Kidney (tissue), 14 donors: ENCODE results near the gene CA5A. TPM values are rescaled to one million over a fixed set of nuclear protein-coding genes. Genes with fewer than 3 reads are reported as not detected.

ENCODE experiments used
- DNase-seq, 5 donors: peaks; one replicate each; pipeline ENCODE4 v3.0.0-alpha.2; 2013 to 2020
- FAIRE-seq: peaks from 2 replicates; lab custom pipeline; 2012; peaks lifted over from hg19 to GRCh38; lab: Jason Lieb, UNC
- H3K27ac ChIP-seq, 2 donors: one replicate each; pipeline ENCODE4 v1.7.0; 2013; ENCODE audit warnings: low read depth in 2 of 2, low read length in 2 of 2, inconsistent platforms in 1 of 2
- H3K27me3 ChIP-seq: one replicate; pipeline ENCODE4 v1.7.1; 2013; ENCODE audit warnings: low read length, inconsistent platforms; ENCODE audit not compliant: control insufficient read depth, insufficient read depth
- H3K36me3 ChIP-seq, 3 donors: one replicate each; pipeline versions ENCODE4 v1.7.0 to v1.7.1; 2013; ENCODE audit warnings: low read length in 3 of 3, control low read depth in 1 of 3, inconsistent platforms in 1 of 3; ENCODE audit not compliant: insufficient read depth in 3 of 3, control insufficient read depth in 2 of 3
- H3K4me1 ChIP-seq, 3 donors: one replicate each; pipeline versions ENCODE4 v1.7.0 to v1.7.1; 2013; ENCODE audit warnings: low read length in 3 of 3, inconsistent platforms in 1 of 3, low read depth in 1 of 3; ENCODE audit not compliant: control insufficient read depth in 2 of 3, insufficient read depth in 2 of 3
- H3K4me3 ChIP-seq, 3 donors: one replicate each; pipeline versions ENCODE4 v1.7.0 to v1.8.1; 2013; ENCODE audit warnings: low read length in 3 of 3, control low read depth in 1 of 3, inconsistent platforms in 1 of 3
- H3K9ac ChIP-seq, 3 donors: one replicate each; pipeline versions ENCODE4 v1.7.0 to v1.7.1; 2013; ENCODE audit warnings: low read length in 3 of 3, control low read depth in 1 of 3, inconsistent platforms in 1 of 3
- H3K9me3 ChIP-seq, 3 donors: one replicate each; pipeline versions ENCODE4 v1.7.0 to v1.7.1; 2013; ENCODE audit warnings: low read length in 3 of 3, control low read depth in 1 of 3, inconsistent platforms in 1 of 3; ENCODE audit not compliant: control insufficient read depth in 2 of 3, insufficient read depth in 1 of 3
- CTCF ChIP-seq: IDR thresholded peaks from 3 replicates; pipeline ENCODE4 v1.5.1; 2012; ENCODE audit warnings: mild to moderate bottlenecking, moderate library complexity, borderline replicate concordance; ENCODE audit not compliant: insufficient read depth; ENCODE audit errors: extremely low read depth
- intact Hi-C: fragments of 100-400 bp; cut with DNase I; formaldehyde crosslinking; loops from one replicate; pipeline ENCODE4 v1.11.1; 2022
- polyA plus RNA-seq: library from polyadenylated mRNA; stranded (reverse); fragments of 350-450 nt; fragmentation: Illumina TruSeq; extraction: RNeasy Lipid Tissue Mini Kit (QIAGEN cat#74804); gene quantifications from one replicate; pipeline ENCODE4 v1.2.3, GENCODE V29; 2014; ENCODE audit warnings: low read depth, low replicate concordance; ENCODE audit not compliant: insufficient read depth
- total RNA-seq: library from RNA; stranded (reverse); fragmentation: NEBNext Ultra II Directional; extraction: Animal tissue kit (Norgen Biotek cat#: 25700); gene quantifications from one replicate; pipeline ENCODE4 v1.2.1, GENCODE V29; 2021
- donor health status: control.
- donor health status: control.
- donor health status: control.
- donor health status: control.
- donor health status: control.
- donor health status: DM: yes; HTN: yes; CAD: no.
- donor health status: Normal renal cell carcinoma (clear cell type).

The CA5A gene
- total and polyA plus RNA-seq, 2 donors from 2014 or later, result not detected

DNA sequence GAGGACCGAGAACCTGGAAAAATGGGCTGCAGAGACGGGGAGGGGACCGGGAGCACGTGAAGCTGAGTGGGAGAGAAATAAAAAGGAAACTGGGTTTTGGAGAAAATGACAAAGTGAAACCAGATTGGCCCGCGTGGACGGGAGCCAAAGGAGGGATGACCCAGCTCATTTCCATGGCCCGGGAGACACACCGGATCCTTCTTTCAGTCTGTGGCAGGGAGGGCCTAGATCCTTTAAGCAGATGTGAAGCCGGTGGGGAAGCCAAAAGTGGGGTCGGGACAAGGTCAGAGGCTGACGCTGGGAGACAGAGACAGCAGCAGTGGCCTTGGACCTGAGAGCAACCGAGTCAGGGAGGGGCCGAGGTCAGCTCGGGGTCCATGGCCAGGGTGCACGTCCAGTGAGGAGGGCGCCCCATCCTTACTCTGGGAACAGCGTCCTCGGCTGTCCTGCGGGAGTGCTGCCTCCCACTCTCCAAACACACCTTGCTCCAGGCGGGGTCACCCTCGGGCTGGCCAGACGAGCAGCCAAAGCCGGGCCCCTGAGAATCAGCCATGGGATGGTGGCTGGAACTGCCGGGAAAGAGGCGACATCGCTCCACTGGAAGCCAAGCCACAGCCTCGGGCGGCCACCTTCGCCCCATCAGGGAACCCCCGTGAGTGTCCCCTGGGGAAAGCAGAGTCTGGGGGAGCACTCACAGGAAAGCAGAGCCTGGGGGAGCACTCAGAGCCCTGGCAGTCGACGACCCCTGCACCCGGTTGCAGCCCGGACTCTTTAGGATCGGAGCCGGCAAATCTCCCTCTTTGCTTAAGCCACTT, 17.3 kb downstream of the CA5A start:
- H3K4me1 ChIP-seq, result peaks cover 0 to 13% (median 6%) of the 10 kb centered on the region in 3 donors
- DNase-seq (no peak), FAIRE-seq (no peak)
- no peak overlapping the region for H3K4me3 ChIP-seq
- H3K27me3 ChIP-seq, result no peaks in the 10 kb centered on the region
- intact Hi-C loops, result no loop called here
- H3K9me3 ChIP-seq, result no peaks in the 10 kb centered on the region
- H3K36me3 ChIP-seq, result no peaks in the 10 kb centered on the region
- no peak overlapping the region for H3K27ac ChIP-seq
- no peak for TF ChIP-seq CTCF
- no peak overlapping the region for H3K9ac ChIP-seq

- no peak overlapping the region for H3K4me3 ChIP-seq
- FAIRE-seq, result no peak
Measured at GRCh38 chr16:87918338-87918737, 18.0 kb downstream of the CA5A start.

DNA sequence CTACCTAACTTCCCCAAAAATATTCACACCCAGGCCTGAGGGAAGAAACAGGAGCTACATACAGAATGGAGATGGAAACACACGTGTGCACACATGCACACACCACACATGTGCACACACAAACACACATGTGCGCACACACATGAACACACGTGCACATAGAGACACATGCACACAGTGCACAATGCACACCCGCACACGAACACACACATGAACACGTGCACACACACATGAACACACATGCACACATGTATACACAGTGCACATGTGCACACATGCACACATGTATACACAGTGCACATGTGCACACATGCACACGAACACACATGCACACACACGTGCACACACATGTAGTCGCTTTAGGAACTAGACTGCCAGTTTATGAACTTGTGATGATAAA, 18.8 kb downstream of the CA5A start:
- FAIRE-seq, result no peak
- TF ChIP-seq CTCF, result no peak
- H3K9ac ChIP-seq, result no peak overlapping the region

More at GRCh38 chr16:87918338-87918737, 18.0 kb downstream of the CA5A start:
- DNase-seq, result no peak
- no peak for TF ChIP-seq CTCF
- H3K4me1 ChIP-seq, result peaks cover 0 to 10% (median 6%) of the 10 kb centered on the region in 3 donors
- intact Hi-C loops, result no loop called here
- no peaks in the 10 kb centered on the region for H3K36me3 ChIP-seq
- no peak overlapping the region for H3K9ac ChIP-seq
- H3K27me3 ChIP-seq, result no peaks in the 10 kb centered on the region
- H3K27ac ChIP-seq, result no peak overlapping the region
- no peaks in the 10 kb centered on the region for H3K9me3 ChIP-seq

More for the DNA sequence above, 18.8 kb downstream of the CA5A start:
- Histone ChIP-seq H3K27ac (no peak overlapping the region), H3K4me3 (no peak overlapping the region), H3K36me3 (no peaks in the 10 kb centered on the region), H3K9me3 (no peaks in the 10 kb centered on the region), H3K27me3 (no peaks in the 10 kb centered on the region), H3K4me1 (peaks cover 0 to 5% (median 2%) of the 10 kb centered on the region in 3 donors)
- intact Hi-C loops, result no loop called here
- DNase-seq, result no peak
